Amniotic stem cell (primary cell): ENCODE results near the gene KCNN3.

Experiments
- DNase-seq: peaks from one replicate; lab custom pipeline; 2025; lab: John Stamatoyannopoulos, UW

The KCNN3 gene

DNA sequence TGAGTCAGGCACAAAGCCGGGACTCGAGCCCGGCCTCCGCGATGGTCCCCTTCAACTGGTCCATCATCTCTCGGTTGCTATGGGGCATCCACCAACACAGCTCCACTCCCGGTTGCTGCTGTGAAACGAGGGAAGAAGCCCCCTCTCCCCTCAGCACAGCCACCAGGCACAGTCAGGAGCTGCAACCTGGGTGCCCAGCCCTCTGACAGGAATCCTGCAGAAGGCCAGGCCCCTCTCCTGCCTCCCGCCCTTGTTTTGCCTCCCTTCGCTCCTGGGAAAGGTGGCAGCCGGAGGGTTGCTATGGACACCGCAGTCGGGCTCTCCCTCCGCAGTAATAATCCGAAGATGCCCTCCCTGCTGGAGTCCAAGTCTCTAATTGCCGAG, 8.9 kb upstream of the KCNN3 start:
- no peak for DNase-seq

- peak; percentile 53 for DNase-seq
These were observed 8.4 kb upstream of the KCNN3 start for GRCh38 chr1:154878371-154879037.

DNA sequence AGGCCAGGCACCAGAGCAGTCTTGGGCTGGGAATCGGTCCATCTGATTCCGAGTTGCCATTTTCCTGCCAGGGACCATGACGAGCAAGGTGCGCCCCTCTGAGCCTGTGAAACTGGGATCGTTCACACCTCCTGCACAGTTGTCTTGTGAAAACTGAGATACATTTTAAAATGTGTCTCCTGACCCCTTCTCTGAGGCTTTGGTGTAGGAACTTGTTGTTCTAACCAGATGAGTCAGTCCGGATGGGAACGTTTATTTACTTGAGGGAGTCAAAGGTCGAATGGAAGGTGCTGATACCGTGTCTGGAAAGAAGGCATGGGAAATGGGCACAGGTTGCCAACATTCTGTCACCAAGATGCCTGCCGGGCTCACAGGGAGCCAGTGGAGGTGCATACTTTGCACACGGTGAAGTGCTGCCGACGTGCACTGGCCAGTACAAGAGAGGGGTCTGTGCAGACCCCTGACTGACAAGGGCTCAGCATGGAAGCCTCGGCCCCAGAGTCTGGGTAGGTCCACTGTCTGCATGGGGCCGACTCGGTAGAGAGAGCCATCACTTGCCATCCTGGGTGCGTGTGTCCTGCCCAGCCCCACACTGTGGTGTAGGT, 7.4 kb upstream of the KCNN3 start:
- no peak for DNase-seq

DNA sequence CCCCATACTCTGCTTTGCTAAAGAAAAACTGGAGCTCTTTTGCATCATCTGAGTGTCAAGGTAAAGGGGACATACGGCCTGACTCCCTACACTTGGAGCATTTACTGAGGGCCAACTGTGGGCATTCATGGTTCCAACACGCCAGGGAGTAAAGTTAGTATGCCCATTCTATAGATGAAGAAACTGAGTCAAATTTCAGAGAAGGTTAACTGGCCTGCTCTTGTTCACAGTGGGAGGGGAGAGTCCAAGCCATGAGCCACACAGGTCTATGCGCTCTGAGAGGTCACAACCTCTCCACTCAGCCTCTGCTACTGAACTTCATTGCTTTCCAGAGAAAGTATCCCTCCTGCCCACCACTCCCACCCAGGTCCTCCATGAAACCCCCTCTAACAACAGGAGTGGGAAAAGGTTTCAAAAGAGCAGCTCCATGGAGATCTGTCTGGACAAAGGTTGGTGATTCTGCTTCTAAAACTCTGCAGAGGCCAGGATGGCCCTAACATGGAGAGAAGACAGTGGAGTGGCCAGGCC, 6.8 kb upstream of the KCNN3 start:
- DNase-seq = no peak

DNA sequence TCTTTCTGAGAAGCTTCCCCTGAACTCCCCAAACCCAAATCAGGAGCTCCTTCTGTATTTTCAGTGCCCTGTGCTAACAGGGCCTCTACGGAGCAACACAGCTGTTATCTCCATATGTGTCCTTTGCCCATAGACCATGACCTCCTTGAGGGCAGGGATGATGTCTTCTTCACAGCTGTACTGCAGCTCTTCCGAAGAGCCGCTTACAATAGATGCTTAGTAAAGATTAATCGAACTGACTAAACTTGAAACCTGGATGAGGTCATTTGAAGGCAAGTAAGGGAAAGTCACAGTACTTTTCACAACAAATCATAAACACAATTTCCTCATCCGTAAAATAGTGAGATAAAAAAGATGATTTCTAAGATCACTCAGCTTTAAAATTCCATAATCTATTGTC, 4.4 kb upstream of the KCNN3 start:
- no peak for DNase-seq

DNA sequence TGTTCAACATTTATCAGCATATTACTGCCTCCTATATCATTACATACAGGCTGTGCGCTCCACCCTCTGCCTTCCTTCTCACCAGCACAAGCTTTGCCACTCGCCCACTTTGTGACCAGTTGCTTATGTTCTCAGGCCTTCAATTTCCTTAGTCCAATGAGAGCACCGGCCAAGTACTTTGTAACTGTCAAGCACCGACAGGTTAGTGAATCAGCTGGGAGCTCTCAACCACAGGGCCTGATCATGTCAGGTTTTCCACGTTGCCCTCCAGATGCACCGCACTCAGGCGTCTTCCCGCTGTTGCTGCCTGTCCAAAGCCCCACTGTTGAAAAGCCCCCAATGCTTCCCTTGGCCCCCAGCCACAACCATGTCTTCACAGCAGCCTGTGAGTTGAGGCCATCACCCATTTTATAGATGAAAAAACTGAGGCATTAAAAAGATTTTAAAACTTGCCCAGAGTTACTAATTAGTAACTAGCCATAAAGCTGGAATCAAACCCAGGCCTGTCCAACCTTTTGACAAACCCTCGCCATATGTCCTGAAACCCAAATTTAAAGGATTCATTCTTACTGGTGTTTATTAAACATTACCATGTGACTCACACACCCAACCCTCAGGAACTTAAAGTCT, 3.4 kb upstream of the KCNN3 start:
- no peak for DNase-seq

DNA sequence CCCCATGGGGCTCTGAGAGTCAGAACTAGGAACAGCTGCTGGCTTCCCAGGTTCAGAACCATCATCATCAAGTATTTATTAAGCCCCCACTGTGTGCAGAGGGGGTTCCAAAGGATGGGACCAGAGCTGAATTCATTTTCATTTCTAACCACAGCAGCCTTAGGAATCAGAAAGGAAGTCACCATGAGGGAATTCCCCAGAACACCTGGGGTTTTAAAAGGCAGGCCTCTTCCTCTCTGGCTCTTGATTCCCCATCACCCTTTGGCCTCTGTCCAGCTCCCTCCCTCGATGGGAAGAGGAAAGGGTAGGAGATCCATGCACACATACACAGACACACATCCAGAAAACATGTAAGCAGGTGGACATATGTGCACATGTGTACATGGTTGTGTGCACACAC, 1.3 kb upstream of the KCNN3 start:
- no peak for DNase-seq

GRCh38 chr1:154870734-154871133, 653 bp upstream of the KCNN3 start:
- no peak for DNase-seq

- DNase-seq = no peak
These were observed 548 bp downstream of the KCNN3 start for GRCh38 chr1:154869351-154870114.

DNA sequence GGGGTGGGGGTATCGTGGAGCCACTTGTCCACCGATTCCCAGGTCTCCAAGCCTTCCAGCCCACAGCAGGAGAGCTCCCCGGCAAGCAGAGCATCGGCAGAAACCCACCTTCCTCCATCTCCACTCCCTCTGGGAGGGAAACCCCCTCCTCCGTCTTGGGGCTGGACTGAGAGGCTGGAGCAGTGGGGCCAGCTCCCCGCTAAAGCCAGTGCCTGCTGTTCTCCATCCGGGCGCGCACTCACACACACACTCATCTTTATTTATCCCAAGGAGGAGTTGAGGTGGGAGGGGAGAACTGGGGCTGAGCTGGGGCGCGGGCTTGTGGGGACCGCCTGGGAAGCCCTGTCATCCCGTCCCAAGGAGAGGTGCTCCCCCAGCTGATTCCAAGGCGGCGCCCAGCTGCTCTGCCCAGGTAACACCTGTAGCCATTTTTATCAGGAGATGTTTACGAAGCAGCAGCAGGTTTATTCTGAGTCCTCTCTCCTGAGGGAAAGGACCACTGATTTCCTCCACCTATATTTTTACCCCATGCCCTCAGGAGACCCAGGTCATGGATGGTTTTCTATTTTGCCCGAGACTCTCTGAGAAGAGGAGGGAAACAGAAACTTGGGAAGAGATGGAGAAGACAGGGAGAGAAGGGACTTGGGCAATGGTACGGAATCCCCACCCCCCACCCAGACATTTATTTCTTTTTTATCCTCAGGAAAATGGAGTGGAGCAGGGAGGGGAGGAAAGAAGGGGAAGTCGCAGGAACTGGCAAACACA, 2.1 kb downstream of the KCNN3 start:
- no peak for DNase-seq

- DNase-seq = peak; percentile 47
These were observed 2.8 kb downstream of the KCNN3 start for GRCh38 chr1:154867064-154867825.

GRCh38 chr1:154866257-154867063, 3.6 kb downstream of the KCNN3 start:
- no peak for DNase-seq

- no peak for DNase-seq
These were observed 4.4 kb downstream of the KCNN3 start for GRCh38 chr1:154865442-154866256.

- no peak for DNase-seq
These were observed 5.7 kb downstream of the KCNN3 start for GRCh38 chr1:154864189-154864975.

- no peak for DNase-seq
These were observed 6.5 kb downstream of the KCNN3 start for GRCh38 chr1:154863315-154864174.

DNA sequence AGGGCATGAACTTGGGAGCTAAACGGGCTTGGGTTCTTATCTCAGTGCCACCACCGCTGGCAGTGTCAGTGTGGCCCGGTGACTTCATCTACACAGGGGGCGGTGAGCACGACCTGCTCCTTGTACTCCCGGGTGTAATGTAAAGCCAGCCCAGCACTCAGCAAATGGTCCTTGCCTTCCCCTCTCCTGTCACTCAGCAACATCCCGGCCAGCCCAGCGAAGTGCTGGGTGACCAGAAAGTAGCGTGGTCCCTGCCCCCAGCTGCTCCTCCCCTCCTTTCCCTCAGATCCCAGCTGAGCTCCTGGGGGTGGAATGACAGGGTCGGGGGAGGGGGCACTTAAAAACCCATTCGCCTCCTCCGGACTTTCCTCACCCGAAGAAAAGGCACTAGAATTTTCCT, 7.2 kb downstream of the KCNN3 start:
- no peak for DNase-seq

- DNase-seq = no peak
These were observed 8.4 kb downstream of the KCNN3 start for GRCh38 chr1:154861607-154862094.
